Stimulated activated CD8-positive, alpha-beta memory T cell treated with anti-CD3 and anti-CD28 coated beads, Interleukin-4, amount 100 ng/mL, for 48 hours (primary cell): Measurements from ENCODE around the gene PPP6R2.

Experiments used
- DNase-seq: peaks from one replicate; pipeline ENCODE4 v3.0.0-alpha.2; 2020

The PPP6R2 gene

DNA sequence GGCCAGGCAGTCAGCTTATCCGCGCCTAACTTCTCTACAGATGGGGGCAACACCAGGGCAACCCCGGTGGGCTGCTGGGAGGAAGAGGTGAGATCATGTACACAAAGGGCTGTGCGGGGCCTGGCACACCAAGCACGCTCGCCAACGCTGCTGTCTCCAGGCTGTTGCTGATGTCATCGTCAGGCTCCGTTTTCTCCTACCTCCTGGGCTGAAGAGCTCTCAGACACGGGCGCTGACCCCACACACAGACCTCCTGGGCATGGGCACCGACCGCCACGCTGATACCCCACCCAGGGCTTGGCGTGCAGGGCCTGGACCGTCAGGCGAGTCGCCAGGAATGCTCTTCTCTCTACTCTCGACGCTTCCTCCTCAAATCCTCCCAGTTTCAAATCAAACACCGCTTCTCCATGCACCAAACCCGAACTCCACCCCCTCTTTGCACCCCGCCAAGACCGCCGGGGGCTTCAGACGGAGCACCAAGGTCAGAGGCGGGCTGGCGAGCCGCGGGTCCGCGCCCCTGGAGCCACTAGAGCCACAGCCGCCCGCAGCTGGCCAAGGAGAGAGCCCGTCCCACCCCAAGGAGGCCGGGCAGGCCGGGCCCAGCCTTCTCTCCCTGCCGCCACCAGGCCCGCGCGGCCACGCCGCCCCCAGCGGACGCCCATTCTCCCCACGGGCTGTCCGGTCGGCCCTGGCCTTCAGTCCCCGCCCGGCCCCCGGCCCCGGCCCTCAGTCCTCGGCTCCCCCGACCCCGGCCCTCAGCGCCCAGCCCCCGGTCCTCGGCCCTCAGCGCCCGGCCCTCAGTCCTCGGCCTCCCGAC is 130.9 kb downstream of the PPP6R2 start:
- peak; percentile 68 for DNase-seq

- peak; percentile 93 for DNase-seq
Measured at GRCh38 chr22:50474710-50475651, 131.9 kb downstream of the PPP6R2 start, which contains the start of gene SBF1. SBF1 (minus strand) TSS chr22:50475035; CDS start chr22:50474840, 195 bp downstream.

GRCh38 chr22:50475652-50476002 is 132.5 kb downstream of the PPP6R2 start:
- no peak for DNase-seq

GRCh38 chr22:50476868-50477267 is 133.7 kb downstream of the PPP6R2 start:
- no peak for DNase-seq

DNA sequence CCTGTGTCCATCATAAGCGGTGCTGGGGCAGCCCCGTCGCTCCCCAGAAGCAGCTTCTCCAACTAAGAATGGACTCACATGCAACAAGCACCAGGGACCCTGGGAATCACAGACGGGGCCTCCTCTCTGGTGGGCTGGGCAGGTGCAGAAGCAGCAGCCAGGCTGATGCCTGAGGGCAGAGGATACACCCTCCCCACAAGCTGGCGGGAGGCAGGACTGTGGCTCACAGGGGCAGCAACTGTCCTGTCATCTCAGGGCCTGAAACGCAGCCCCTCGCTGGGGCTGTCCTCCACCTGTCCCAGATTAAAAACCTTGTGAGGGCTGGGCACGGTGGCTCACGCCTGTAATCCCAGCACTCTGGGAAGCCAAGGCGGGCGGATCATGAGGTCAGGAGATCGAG is 134.8 kb downstream of the PPP6R2 start:
- DNase-seq: no peak

DNA sequence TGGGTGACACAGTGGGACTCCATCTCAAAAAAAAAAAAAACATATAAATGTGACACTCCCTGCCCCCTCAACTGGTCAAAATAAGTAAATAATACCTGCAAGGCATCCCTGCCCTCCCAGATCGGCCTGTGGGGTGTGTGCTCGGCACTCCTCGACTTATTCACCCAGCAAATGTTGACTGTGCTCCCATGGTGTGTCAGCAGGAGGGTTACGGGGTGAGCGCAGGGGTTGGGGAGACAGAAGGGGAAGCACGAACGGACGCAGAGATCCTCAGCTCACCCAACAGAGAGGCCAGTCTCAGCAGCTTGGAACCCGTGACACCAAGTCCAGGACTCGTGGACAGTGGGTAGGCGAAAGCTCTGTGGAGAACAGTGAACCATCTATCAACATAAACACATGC is 136.6 kb downstream of the PPP6R2 start:
- no peak for DNase-seq

- DNase-seq: no peak
Measured at GRCh38 chr22:50481045-50481439, 137.9 kb downstream of the PPP6R2 start.

DNA sequence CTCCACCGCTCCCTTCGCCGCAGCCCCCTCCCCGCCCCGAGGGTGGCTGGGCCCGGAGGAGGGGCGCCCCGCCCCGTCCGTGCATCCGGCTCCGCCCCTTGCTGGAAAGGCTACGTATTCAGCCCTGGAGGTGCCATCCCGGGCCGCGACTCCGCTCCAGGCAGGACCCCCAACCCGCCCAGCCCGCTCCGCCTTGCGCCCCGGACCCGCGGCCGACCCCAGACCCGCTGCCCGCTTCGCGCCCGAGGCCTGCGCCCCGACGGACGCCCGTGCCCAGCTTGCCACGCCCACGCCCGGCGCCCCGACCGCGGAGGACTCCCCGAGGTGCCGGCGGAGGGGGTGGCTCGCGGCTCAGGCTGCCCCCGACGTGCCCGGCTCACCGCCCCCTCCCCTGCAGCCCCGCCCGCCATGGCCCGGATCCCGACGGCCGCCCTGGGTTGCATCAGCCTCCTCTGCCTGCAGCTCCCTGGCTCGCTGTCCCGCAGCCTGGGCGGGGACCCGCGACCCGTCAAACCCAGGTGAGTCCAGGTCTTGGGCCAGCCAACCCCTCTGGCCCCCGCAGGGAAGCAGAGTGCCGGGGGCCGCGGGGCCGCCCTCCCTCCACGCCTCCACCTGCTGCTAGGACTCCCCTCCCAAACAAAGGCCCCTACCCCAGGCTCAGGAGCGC is 138.4 kb downstream of the PPP6R2 start, which contains the start of gene ADM2:
Gene ADM2 (plus strand): TSS at position 104 of the 667 bp plus-strand sequence. CDS start 305 bp downstream, at position 409.
- peak; percentile 78 for DNase-seq

DNA sequence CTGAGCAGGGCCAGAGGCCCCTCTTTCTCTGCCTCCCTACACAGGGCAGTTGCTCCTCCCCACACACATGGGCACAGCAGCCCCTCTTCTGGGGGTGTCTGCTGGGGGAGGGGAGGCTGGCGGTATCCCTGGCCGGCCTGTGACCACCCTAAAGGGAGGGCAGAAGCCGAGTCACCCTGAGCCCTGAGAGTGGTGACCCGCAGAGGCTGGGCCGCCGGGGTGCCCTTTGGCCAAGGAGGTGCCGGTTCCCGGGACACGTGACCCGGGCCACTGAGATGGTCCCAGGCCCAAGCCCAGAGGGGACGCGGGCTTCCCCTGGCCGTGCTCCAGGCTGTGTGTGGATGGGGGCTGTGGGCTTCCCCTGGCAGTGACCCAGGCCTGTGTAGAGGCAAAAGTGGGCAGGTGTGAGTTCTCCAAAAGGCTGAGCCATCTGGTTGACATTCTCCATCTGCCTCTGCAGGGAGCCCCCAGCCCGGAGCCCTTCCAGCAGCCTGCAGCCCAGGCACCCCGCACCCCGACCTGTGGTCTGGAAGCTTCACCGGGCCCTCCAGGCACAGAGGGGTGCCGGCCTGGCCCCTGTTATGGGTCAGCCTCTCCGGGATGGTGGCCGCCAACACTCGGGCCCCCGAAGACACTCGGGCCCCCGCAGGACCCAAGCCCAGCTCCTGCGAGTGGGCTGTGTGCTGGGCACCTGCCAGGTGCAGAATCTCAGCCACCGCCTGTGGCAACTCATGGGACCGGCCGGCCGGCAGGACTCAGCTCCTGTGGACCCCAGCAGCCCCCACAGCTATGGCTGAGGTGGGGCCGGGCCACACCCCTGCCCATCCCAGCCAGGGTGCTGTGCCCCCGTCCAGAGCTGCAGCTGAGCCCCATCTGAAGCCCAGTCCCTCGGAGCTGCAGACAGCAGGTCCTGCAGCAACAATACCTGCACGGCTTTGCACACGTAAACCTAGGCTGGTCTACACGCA is 139.3 kb downstream of the PPP6R2 start:
- DNase-seq: no peak

DNA sequence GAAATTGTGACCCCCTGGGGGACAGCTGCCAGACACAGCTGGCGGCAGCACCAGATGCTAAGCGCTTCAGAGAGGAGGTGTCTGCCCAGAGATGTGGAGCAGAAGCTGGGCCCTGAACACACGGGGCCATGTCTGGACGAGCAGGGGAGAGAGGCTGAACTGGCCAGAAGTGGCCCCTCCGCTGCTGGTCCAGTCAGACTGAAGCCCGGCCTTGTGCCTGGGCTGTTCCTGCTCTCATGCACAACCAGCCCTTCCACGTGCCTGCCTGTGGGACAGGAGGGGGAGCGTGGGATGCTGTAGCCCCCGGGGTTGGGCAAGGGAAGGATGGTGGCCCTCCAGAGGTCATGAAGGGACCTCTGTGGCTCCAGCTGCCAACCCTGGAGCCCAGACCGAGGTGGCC is 140.0 kb downstream of the PPP6R2 start:
- no peak for DNase-seq

DNA sequence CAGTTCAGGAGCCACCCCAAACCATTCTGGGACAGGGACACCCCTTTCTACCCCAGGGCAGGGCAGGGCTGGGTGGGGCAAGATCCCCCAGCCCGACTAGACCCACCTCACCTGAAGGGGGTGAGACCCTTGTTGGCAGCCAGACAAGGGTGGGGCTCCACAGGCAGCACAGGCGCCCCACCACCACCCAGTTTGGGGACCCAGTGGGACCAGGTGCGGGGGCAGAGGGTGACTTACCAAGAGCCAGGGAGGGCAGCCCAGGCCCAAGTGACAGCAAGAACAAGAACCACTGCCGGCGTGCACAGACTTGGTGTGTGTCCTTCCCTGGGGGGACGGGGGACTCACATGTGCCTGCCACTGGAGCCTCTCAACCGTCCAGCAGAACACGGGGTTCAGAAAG is 140.4 kb downstream of the PPP6R2 start:
- no peak for DNase-seq

DNA sequence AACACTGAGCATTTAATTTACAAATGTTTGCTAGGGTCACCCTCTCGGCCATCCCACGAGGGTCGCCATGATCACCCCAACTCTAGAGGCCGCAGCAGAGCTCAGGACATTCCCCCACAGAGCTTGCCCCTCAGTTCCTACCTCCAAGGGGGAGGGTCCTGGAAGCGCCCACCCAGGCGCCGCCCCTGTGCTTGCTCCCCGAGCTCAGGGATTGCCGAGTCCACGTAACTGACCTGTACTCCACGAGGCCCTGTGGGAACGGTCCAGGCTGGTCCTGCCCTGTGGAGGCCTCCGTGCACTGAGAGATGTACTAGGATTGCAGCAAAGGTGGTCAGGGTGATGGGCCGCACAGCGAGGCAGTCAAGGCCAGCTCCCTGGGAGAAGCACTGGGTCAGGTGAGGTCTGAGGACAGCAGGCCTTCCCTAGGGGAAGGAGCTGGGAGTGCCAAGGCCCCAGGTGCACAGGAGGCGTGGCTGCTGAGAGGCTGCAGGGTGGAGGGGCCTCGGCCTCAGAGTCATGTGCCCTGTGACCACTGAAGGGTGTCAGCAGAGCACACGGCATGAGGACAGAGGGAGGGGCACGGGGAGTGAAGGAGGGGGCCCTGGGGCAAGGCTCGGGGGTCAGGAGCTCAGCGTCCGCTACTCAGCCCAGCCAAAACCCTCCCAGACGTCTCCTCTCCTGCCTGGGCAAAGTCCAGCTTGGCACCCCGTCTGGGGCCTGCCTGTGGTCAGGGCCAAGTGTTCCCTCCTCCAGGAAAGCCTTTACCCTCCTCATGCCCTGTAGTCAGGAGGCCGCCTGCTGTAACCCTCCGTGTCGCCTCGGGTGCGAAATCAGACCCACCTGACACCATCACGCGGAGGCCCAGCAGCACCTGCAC is 141.1 kb downstream of the PPP6R2 start:
- DNase-seq: no peak

GRCh38 chr22:50485221-50486131 is 142.3 kb downstream of the PPP6R2 start:
- DNase-seq: no peak

DNA sequence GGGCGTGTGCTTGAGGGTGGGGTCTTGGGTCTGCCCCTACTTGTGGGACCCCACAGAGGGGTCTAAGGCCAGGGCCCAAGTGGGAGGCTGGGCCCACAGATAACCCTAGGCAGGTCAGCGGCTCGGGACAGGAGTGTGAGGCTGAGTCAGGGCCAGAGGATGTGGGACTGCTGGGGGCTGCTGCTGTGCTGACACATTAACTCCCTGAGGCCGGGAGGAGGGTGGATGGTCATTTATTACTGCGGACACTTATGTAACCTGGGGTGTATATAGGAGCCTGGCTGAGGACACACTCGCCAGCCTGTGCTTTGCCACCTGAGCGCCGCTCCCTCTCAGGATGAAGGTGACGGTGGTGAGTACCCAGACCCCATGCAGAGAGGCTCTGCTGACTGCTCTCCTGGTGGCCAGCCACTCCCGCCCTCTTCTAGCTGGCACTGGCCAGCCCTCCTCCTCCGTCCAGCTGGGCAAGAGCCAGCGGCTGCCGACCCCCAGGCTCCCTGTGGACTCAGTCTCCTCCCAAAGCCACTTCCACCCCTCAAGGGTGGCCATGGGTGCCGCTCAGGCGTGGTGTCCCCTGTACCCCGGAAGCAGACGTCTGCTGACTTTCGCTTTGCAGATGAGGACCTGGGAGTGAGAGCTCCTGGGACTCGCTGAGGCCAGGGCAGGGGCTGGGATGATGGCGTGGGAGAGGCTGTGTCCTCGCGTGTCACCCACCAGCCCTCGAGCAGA is 143.6 kb downstream of the PPP6R2 start, which contains the start of gene MIOX:
Gene MIOX (plus strand): TSS at position 299 of the 729 bp plus-strand sequence. CDS start 39 bp downstream, at position 338.
- DNase-seq: no peak

- DNase-seq: no peak
Measured at GRCh38 chr22:50487290-50488005, 144.3 kb downstream of the PPP6R2 start.

DNA sequence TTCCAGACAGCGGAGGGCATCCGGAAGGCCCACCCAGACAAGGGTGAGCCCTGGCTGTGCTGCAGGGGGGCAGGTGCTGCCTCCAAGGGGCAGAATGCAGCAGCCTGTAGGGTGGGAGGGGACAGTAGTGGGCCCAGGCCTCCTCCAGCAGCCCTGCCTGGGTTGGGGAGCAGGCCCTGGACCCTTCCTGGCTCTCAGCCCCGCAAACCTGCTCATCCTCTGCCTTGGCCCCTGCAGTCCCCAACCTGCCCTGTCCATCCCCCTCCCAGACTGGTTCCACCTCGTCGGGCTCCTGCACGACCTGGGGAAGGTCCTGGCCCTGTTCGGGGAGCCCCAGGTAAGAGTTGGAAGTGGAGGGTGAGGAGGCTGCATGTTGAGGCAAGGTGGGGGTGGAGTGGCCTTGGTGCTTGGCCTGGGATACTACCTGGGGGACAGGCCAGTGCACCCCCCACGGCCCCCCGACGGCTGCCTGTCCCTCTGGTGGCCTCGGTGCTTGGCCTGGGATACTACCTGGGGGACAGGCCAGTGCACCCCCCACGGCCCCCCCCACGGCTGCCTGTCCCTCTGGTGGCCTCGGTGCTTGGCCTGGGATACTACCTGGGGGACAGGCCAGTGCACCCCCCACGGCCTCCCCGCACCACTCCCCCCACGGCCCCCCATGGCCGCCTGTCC is 145.0 kb downstream of the PPP6R2 start:
- no peak for DNase-seq

GRCh38 chr22:50488886-50489285 is 145.8 kb downstream of the PPP6R2 start:
- no peak for DNase-seq
